NCI-H1930 (cell line): ENCODE data around the gene FNDC3B.

Experiments used
- DNase-seq, 2 experiments: peaks; one replicate each; lab custom pipeline; 2025; lab: John Stamatoyannopoulos, UW

FNDC3B gene

GRCh38 chr3:172289583-172289982, 250.2 kb downstream of the FNDC3B start:
- DNase-seq, result peak in 1 of 2 experiments; percentile 7

GRCh38 chr3:172290457-172290856, 251.1 kb downstream of the FNDC3B start:
- no peak for DNase-seq

GRCh38 chr3:172291650-172292049, 252.3 kb downstream of the FNDC3B start:
- no peak for DNase-seq

GRCh38 chr3:172292422-172292821, 253.0 kb downstream of the FNDC3B start:
- DNase-seq, result no peak

- DNase-seq, result no peak
Measured at GRCh38 chr3:172293093-172293492, 253.7 kb downstream of the FNDC3B start.

- no peak for DNase-seq
Measured at GRCh38 chr3:172294223-172294806, 254.9 kb downstream of the FNDC3B start.

- DNase-seq, result no peak
Measured at GRCh38 chr3:172296248-172296974, 257.0 kb downstream of the FNDC3B start.

GRCh38 chr3:172296975-172297332, 257.6 kb downstream of the FNDC3B start:
- no peak for DNase-seq

GRCh38 chr3:172298247-172298646, 258.9 kb downstream of the FNDC3B start:
- DNase-seq, result no peak

- no peak for DNase-seq
Measured at GRCh38 chr3:172300187-172300586, 260.8 kb downstream of the FNDC3B start.

- DNase-seq, result no peak
Measured at GRCh38 chr3:172300862-172301261, 261.5 kb downstream of the FNDC3B start.

- DNase-seq, result no peak
Measured at GRCh38 chr3:172302203-172302602, 262.8 kb downstream of the FNDC3B start.

GRCh38 chr3:172303181-172303580, 263.8 kb downstream of the FNDC3B start:
- no peak for DNase-seq

GRCh38 chr3:172303941-172304558, 264.7 kb downstream of the FNDC3B start:
- no peak for DNase-seq

- DNase-seq, result no peak
Measured at GRCh38 chr3:172305552-172305951, 266.2 kb downstream of the FNDC3B start.

GRCh38 chr3:172305974-172306373, 266.6 kb downstream of the FNDC3B start:
- DNase-seq, result no peak

- DNase-seq, result no peak
Measured at GRCh38 chr3:172307141-172307560, 267.8 kb downstream of the FNDC3B start.

- no peak for DNase-seq
Measured at GRCh38 chr3:172309059-172309458, 269.7 kb downstream of the FNDC3B start.

GRCh38 chr3:172309741-172310427, 270.5 kb downstream of the FNDC3B start:
- no peak for DNase-seq

- DNase-seq, result no peak
Measured at GRCh38 chr3:172310428-172310760, 271.0 kb downstream of the FNDC3B start.

- no peak for DNase-seq
Measured at GRCh38 chr3:172311217-172311616, 271.8 kb downstream of the FNDC3B start.

- no peak for DNase-seq
Measured at GRCh38 chr3:172312001-172312400, 272.6 kb downstream of the FNDC3B start.

GRCh38 chr3:172312711-172313110, 273.3 kb downstream of the FNDC3B start:
- DNase-seq, result no peak
